GM18511 (cell line): Measurements from ENCODE around the gene MED25.

Experiments
- ATAC-seq: cut with Tn5 transposase; IDR thresholded peaks from one replicate; pipeline ENCODE4 v1.9.1; 2021; ENCODE audit warnings: mild to moderate bottlenecking, moderate library complexity; ENCODE audit not compliant: unreplicated experiment

MED25 gene

GRCh38 chr19:49839713-49840112, 21.6 kb downstream of the MED25 start:
- no peak for ATAC-seq

DNA sequence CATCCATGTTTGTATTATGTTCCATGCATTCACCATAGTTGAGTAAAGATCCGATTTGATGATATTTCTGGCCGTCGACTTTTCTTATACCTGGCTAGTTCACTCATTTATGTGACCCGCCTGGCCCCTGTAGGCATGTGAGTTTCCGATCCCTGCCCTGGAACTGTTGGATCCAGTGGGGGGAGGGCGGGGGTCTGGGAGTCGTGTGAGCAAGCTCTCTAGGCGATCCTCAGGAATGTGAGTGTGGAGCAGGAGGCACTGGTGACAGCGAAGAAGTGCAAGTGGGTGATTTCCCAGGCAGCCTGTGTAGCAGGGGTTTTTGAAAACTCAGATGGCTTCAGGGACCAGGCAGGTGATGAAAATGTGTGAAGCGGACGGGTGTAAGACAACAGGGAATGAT, 22.2 kb downstream of the MED25 start:
- ATAC-seq: no peak

DNA sequence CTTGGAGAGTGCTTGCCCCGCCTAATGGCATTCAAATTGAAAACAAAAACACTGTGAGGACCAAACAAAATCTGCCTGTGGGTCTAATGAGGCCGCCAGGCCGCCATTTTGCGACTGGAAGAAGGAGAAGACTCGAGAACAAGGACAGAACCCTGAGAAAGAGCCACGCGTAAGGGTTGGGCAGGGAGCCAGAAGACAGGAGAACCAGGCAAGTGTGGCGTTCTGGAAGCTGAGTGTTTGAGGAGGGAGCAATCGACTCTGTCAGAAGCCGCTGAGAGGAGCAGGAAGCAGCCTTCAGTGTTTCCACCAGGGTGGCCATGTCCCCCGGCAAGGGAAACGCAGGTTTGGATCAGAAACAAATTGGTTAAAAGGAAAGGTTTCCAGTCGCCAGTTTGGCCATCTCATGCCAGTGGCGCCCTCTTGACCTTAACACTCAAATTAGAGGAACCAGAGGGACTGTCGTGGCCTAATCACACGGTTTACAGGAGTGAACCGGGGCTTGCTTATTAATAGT, 22.7 kb downstream of the MED25 start:
- no peak for ATAC-seq

DNA sequence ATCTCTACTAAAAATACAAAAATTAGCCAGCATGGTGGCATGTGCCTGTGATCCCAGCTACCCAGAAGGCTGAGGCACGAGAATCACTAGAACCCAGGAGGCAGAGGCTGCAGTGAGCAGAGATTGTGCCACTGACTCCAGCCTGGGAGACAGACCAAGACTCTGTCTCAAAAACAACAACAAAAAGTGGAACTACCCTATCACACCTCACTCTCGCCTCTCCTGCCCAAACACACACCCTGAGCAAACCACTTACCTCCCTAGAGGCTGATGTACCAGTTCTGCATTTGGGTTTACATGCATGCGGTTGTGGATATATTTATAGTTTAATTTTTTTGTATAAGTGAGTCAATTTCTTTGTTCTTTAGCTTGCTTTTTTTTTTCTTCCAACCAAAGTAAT, 25.2 kb downstream of the MED25 start:
- ATAC-seq: no peak

DNA sequence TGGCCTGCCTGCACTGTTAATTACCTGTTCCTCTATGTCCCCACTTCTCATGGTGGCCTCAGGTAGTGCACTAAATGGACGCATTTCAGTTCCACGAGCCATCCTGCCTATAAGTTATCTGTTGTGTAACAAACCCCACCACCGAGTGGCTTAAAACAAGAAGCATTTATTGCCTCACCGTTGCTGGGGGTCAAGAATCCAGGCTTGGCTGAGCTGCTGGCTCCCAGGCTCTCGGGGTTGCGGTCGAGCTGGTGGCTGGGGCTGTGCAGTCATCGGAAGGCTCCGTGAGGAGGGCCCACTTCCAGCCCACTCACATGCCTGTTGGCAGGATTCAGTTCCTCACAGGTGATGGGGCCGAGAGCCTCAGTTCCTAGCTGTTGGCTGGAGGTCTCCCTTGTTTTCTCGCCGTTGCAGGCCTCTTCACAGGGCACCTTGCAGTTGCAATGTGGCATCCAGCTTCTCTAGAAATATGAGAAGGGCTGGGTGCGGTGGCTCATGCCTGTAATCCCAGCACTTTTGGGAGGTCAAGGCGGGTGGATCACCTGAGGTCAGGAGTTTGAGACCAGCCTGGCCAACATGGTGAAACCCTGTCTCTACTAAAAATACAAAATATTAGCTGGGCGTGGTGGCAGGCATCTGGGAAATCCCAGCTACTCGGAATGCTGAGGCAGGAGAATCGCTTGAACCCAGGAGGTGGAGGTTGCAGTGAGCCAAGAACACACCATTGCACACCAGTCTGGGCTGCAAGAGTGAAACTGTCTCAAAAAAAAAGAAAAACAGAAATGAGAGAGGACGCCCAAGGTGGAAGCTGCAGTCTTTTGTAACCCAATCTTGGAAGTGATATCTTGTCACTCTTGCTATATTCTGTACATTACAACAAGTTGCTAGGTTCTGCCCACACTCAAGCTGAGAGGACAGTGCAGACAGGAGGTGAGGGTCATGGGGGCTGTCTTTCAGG, 26.3 kb downstream of the MED25 start:
- ATAC-seq: no peak

DNA sequence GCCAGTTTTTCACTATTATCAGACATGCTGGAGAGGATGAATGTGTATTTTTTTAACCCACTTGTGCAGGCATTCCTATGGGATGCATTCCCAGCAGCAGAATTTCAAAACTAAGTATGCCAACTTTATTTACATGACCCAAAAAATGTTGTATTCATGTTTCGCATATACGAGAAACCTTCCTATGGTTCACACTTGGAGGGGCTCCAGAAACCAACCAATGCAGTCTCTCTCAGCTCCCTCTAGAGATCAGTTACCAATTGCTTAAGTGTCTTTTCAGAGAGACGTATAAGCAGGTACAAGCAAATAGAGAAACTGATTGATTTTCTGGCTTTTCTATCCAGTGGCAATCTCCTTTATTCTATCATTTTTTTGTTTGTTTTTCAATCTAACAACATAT, 27.3 kb downstream of the MED25 start:
- no peak for ATAC-seq

DNA sequence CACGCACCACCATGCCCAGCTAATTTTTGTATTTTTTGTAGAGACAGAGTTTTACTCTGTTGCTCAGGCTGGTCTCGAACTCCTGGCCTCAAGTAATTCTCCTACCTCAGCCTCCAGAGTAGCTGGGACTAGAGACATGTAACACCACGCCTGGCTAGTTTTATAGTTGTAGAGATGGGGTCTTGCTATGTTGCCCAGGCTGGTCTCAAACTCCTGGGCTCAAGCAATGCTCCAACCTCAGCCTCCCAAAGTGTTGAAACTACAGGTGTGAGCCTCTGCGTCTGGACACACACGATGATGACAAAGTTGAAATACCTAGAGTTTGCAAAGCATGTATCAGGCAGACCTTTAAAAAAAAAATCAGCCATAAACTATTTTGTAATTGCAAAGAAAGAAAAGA, 28.3 kb downstream of the MED25 start:
- ATAC-seq: no peak

DNA sequence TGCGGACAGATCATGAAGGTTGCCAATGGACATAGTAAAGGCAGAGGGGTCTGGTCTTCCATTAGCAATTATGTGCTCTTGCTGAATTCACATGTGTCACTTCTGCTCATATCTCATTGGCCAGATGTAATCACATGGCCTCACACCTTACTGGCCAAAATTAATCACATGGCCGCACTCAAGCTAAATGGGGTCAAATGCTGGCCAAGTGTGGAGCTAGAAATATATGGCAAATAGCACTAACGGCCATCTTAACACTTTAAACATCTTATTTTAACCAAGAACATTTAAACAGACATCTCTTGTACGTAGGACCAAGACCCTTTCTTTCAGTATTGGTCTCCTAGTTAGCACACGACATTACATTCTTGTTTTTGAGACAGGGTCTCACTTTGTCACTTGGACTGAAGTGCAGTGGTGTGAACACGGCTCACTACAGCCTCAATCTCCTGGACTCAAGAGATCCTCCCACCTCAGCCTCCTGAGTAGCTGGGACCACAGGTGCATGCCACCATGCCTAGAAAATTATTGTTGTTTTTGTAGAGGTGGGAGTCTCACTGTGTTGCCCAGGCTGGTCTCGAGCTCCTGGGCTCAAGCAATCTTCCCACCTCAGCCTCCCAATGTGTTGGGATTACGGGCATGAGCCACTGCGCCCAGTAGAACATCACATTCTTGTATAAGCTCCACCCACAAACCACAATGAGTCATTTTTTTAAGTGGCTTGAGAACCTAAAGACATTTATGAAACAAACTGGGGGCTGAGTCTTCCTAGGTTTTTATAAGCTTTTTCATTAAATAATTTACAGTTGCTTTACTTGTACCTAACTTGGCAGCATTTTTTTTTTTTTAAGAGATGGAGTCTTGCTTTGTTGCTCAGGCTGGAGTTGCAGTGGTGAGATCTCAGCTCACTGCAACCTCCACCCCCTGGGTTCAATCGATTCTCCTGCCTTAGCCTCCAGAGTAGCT, 29.9 kb downstream of the MED25 start:
- no peak for ATAC-seq

DNA sequence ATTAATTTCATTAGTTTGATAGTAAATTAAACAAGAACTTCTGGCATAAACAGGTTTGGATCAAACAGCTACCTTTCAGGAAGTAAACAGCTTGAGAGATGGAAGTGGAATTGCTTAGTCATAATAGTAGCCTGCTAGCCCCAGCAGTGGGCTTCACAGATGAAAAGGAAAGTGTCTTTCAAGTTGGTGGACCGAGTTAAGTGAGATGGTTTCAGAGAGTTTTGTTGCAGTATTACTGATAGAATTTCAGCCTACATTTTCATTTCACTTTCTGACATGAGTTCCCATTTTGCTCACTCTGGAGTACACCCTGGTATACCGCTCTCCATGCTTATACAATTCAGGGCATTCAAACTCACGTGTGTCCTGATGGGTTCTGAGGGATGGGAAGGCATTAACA, 30.8 kb downstream of the MED25 start:
- ATAC-seq: no peak

DNA sequence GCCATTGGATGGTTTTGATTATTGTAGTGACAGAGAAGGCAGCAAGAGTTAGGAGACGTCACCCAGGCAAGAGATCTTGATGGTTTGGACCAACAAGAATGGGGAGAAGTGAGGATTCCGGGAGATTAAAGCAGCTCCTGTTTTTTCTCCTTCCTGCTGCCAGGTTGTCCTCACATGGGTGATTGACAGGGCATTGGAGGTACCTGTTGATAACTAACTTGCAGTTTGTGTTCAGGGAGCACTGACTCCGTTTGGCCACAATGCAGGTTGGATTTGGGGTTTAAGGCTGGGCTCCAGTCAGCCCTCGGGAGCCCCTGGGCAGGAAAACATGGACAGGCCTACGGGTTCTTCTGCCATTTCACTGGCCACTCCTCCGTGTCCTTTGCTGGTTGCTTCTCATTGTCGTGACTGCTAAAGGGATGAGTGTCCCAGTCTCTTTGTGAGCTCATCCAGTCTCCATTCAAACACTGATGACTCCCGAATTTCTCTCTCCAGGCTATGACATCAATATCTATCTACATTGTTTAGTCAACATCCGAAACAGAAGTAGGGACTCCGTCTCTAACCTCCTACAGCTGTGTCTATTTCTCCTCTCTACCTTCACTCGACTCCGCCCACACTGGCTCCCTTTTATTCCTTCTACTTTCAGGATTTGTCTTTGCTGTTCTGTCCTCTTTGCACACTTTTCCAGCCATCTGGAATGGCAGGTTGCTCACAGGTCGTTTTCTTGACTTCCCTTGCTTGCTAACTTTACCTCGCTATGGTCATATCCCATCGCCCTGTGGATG, 31.5 kb downstream of the MED25 start:
- ATAC-seq: no peak

DNA sequence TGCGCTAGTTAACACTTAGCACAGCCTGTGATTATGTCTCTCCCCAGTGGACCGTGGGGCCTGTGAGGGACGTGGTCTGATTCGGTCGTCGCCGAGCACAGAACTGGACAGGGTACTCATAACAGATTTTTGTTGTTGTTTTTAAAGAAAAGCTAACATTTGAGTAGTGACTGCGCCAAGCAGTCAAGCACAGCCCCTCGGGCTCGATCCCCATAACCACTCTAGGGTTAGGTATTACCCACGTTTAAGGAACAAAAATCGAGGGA, 32.1 kb downstream of the MED25 start:
- no peak for ATAC-seq

GRCh38 chr19:49850487-49851342, 32.6 kb downstream of the MED25 start, which contains the start of gene PTOV1:
Gene PTOV1 (plus strand): TSS chr19:49851159.
- ATAC-seq: peak; percentile 80

DNA sequence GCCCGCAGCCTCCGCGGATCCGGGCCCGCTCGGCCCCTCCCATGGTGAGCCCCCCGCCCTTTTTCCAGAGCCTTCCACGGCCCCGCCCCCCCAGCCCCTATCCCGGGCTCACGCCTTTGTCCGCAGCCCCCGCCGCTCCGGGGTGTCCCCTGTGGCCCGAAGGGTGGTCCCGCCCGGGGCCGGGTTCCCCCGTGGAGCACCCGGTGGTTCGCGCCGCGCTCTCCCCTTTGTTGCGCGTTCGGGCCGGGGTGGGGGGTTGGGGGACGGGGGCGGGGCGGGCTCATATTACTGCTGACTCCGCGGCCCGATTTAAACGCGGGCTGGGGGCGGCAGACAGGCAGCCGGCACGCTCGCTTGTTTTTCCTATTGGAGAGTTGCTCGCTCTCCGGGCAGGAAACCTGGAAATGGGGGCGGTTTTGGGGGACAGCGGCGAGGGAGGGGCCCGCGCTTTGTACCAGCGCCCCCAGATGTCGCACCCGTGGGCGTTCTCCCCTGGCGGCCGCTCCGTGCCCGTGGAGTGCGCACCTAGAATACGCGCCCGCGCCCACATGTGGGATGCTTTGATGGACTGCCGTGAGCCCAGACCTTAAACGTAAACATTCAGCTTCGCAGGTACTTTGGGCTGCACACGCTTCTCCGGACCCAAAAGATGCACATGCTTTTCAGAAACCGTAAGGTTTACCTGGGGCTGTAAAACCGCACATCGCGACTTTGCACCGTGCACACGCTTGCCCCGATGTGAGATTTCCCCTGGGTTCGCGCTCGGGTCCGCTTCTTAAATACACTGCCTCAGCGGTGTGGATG, 33.6 kb downstream of the MED25 start:
- no peak for ATAC-seq

DNA sequence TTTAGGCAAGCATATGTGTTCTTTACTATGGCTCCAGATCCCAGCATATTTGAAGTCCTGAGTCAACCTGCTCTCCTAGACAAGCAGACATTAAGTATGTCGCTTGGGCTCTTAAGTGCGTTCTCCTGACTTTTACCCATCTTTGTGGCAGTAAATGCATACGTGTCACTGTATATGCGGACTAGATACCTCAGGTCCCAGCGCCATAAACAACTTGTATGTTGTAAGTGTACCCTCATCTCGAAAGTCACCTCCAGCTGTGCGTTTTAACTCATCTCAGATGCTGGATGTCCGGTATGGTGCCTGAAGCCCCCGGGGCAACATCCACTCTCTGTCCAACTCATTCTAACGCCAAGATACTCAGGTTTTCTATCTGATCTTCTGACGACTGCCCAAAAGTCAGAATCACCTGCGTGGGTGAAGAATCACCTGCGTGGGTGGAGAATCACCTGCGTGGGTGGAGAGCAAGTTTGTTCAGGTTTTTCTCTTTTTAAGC, 34.6 kb downstream of the MED25 start:
- no peak for ATAC-seq

DNA sequence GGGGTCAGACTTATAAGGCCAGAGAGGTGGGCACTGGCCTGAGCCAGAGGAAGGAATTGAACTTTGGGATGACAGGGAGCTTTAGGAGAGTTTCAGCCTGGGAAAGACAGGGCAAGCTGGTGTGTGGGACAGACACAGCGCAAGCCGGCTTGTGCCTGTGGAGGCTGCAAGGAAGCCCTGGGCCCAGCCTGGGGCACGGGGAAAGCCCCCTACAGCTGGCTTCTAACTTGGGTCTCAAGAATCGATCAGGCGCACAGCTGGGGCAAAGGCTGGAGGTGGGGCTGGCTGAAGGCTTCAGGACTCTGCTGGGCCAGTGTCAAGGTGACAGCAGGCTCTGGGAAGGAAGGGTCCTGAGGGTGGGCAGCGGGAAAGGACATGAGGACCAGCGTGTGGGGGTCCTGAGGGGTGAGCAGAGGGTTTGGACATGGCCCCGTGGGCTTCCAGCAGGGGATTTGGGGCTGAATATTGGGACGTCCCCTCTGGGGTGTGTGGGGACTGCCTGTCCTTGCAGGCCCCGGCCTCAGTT, 35.8 kb downstream of the MED25 start:
- no peak for ATAC-seq

DNA sequence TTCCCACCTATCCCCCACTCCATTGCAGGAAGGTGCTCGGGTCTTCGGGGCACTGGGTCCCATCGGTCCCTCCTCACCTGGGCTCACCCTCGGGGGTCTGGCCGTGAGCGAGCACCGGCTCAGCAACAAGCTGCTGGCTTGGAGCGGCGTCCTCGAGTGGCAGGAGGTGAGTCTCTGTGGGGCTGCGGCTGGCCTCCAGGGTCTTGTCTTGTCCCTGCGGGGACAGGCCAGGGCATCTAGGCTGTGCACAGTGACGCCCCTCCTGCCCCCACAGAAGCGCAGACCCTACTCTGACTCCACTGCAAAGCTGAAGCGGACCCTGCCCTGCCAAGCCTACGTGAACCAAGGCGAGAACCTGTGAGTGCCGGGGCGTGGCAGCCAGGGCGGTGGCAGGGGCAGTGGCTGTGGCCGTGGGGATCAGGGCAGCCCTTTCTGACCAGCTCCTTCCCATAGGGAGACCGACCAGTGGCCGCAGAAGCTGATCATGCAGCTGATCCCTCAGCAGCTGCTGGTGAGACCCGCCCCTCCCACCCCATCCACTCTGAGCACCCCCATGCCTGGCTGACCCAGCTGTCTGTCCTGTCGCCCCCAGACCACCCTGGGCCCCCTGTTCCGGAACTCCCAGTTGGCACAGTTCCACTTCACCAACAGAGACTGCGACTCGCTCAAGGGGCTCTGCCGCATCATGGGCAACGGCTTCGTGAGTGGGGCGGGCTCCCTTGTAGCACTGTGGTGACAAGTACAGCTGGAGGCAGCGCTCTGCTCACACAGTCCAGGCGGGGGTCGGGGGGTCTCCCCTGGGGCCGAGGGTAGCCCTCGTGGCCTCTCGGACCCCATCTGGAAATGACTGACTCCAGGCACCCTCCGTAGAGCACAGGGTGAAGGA, 36.5 kb downstream of the MED25 start:
- ATAC-seq: no peak

GRCh38 chr19:49855277-49855675, 37.2 kb downstream of the MED25 start:
- ATAC-seq: no peak
